Endothelial cell of umbilical vein (primary cell): Measurements from ENCODE around the gene ATG101. TPM values are rescaled to one million over a fixed set of nuclear protein-coding genes. Genes with fewer than 3 reads are reported as not detected.

Experiments used
- BruUV-seq: library from RNA; stranded (reverse); fragments of 400-500 nt; replicated peaks from 2 replicates; lab custom pipeline; 2021; lab: Mats Ljungman, UMichigan
- CTCF ChIA-PET: fragments of 300-600, 350-600 bp; sonication (Branson Sonifier 250); formaldehyde crosslinking; loops from one replicate; lab custom pipeline; 2021; ENCODE audit warnings: antibody characterized with exemption, inconsistent platforms; lab: Charles Lee
- POLR2A ChIA-PET: fragments of 300-600, 350-600 bp; sonication (Branson Sonifier 250); formaldehyde crosslinking; loops from one replicate; lab custom pipeline; 2021; ENCODE audit warnings: antibody characterized with exemption, inconsistent platforms; lab: Charles Lee
- DNase-seq: peaks from one replicate; pipeline ENCODE4 v3.0.0-alpha.2; 2011; ENCODE audit warnings: low read depth, low spot score
- FAIRE-seq: peaks from 2 replicates; lab custom pipeline; 2011; peaks lifted over from hg19 to GRCh38; lab: Jason Lieb, UNC
- H2AFZ ChIP-seq: 2 replicates; pipeline ENCODE4 v1.6.0; 2012; ENCODE audit warnings: low read depth, low read length, control low read depth, inconsistent platforms
- H3K27ac ChIP-seq: 2 replicates; pipeline ENCODE4 v1.5.1; 2011; ENCODE audit warnings: low read depth, mild to moderate bottlenecking, control low read depth, low read length, moderate library complexity; ENCODE audit not compliant: insufficient read depth
- H3K27me3 ChIP-seq, 2 experiments: 2 replicates each; pipeline versions ENCODE4 v1.6.0 to v1.6.1; 2011; ENCODE audit warnings: low read length in 2 of 2, mixed read lengths in 1 of 2; ENCODE audit not compliant: control insufficient read depth in 2 of 2, insufficient read depth in 2 of 2
- H3K36me3 ChIP-seq, 2 experiments: 2 replicates in 1 of 2; 3 replicates in 1 of 2; pipeline ENCODE4 v1.5.1; 2011; ENCODE audit warnings: low read length in 2 of 2, mild to moderate bottlenecking in 1 of 2, moderate library complexity in 1 of 2; ENCODE audit not compliant: control insufficient read depth in 2 of 2, insufficient read depth in 2 of 2; ENCODE audit errors: extremely low read depth in 1 of 2
- H3K4me1 ChIP-seq: 3 replicates; pipeline ENCODE4 v1.5.1; 2011; ENCODE audit warnings: mild to moderate bottlenecking, low read length; ENCODE audit not compliant: control insufficient read depth, insufficient read depth; ENCODE audit errors: extremely low read depth
- H3K4me2 ChIP-seq: 2 replicates; pipeline ENCODE4 v1.6.1; 2011; ENCODE audit warnings: low read length, control low read depth, mixed read lengths; ENCODE audit not compliant: insufficient read depth
- H3K4me3 ChIP-seq, 3 experiments: fragments of 200-600 bp in 1 of 3; sonication (generic), shearing (Covaris generic) in 1 of 3; replicated peaks in 1 of 3; 2 replicates each; pipeline ENCODE4 v1.5.1; 2011 to 2016; ENCODE audit warnings: control low read depth in 3 of 3, low read length in 3 of 3, mild to moderate bottlenecking in 2 of 3, inconsistent platforms in 1 of 3, low read depth in 1 of 3, moderate library complexity in 1 of 3; ENCODE audit not compliant: insufficient read depth in 1 of 3
- H3K79me2 ChIP-seq: 2 replicates; pipeline ENCODE4 v1.6.0; 2012; ENCODE audit warnings: low read length, inconsistent platforms; ENCODE audit not compliant: control insufficient read depth, insufficient read depth
- H3K9ac ChIP-seq: replicated peaks from 2 replicates; pipeline ENCODE3; 2011; ENCODE audit warnings: low read length, control low read depth; ENCODE audit not compliant: insufficient read depth; ENCODE audit errors: extremely low read depth
- H3K9me1 ChIP-seq: replicated peaks from 3 replicates; pipeline ENCODE4 v1.6.0; 2011; ENCODE audit warnings: mild to moderate bottlenecking, low read length; ENCODE audit not compliant: control insufficient read depth, insufficient read depth; ENCODE audit errors: extremely low read depth
- H3K9me3 ChIP-seq: replicated peaks from 2 replicates; pipeline ENCODE4 v1.5.1; 2012; ENCODE audit warnings: low read length, inconsistent platforms; ENCODE audit not compliant: control insufficient read depth, insufficient read depth
- H4K20me1 ChIP-seq: replicated peaks from 2 replicates; pipeline ENCODE3; 2011; ENCODE audit warnings: mild to moderate bottlenecking, low read length; ENCODE audit not compliant: control insufficient read depth, insufficient read depth; ENCODE audit errors: extremely low read depth
- CTCF ChIP-seq, 2 donors: IDR thresholded peaks; 1 replicate in 1 of 2; 2 replicates in 1 of 2; pipeline ENCODE4 v1.5.1; 2011; ENCODE audit warnings: low read length in 2 of 2, mild to moderate bottlenecking in 2 of 2, moderate library complexity in 2 of 2, control low read depth in 1 of 2, inconsistent platforms in 1 of 2, low read depth in 1 of 2; ENCODE audit not compliant: insufficient read depth in 1 of 2; ENCODE audit errors: extremely low read depth in 1 of 2
- EZH2 ChIP-seq: IDR thresholded peaks from 2 replicates; pipeline ENCODE4 v1.6.1; 2012; ENCODE audit warnings: borderline replicate concordance, low read depth, mild to moderate bottlenecking, moderate library complexity, low read length, inconsistent platforms; ENCODE audit not compliant: severe bottlenecking
- FOS ChIP-seq: IDR thresholded peaks from 2 replicates; pipeline ENCODE4 v1.6.1; 2011; ENCODE audit warnings: mild to moderate bottlenecking, low read length, moderate library complexity, borderline replicate concordance; ENCODE audit not compliant: insufficient read depth
- GATA2 ChIP-seq: IDR thresholded peaks from 2 replicates; pipeline ENCODE4 v1.7.0; 2011; ENCODE audit warnings: low read depth, mild to moderate bottlenecking, moderate library complexity, mixed read lengths, low read length; ENCODE audit not compliant: insufficient read length, insufficient read depth
- JUN ChIP-seq: IDR thresholded peaks from 2 replicates; pipeline ENCODE4 v1.6.1; 2011; ENCODE audit warnings: borderline replicate concordance, low read depth; ENCODE audit not compliant: insufficient read length, insufficient read depth
- MAX ChIP-seq: IDR thresholded peaks from 2 replicates; pipeline ENCODE4 v1.6.1; 2011; ENCODE audit not compliant: insufficient read depth, insufficient read length
- MYC ChIP-seq: IDR thresholded peaks from one replicate; pipeline ENCODE4 v1.6.1; 2011; ENCODE audit warnings: mild to moderate bottlenecking, low read depth, low read length
- POLR2A ChIP-seq: IDR thresholded peaks from 2 replicates; pipeline ENCODE4 v1.6.1; 2012; ENCODE audit warnings: low read depth, mild to moderate bottlenecking, control low read depth, low read length
- POLR2AphosphoS5 ChIP-seq: IDR thresholded peaks from 2 replicates; pipeline ENCODE4 v1.6.1; 2012; ENCODE audit warnings: low read depth, mild to moderate bottlenecking, control low read depth, low read length, moderate library complexity; ENCODE audit not compliant: insufficient read depth
- dilution Hi-C: fragments of 300-500 bp; cut with MboI; formaldehyde crosslinking; loops from one replicate; pipeline ENCODE4 v1.15.0; 2019; ENCODE audit warnings: low sequenced_read_pairs; ENCODE audit not compliant: extremely low pct_ligation_motif_present
- intact Hi-C: fragments of 100-400 bp; cut with micrococcal nuclease; formaldehyde crosslinking; loops from one replicate; pipeline ENCODE4 v1.10.0; 2022
- polyA plus RNA-seq, 4 experiments: library from polyadenylated mRNA; depleted of rRNA in 3 of 4; stranded (reverse) in 3 of 4; unstranded in 1 of 4; fragments of >200 nt; gene quantifications; 2 replicates each; pipeline versions ENCODE4 v1.2.1 to v1.2.3, GENCODE V29; 2011 to 2012; ENCODE audit warnings: missing spikeins in 1 of 4
- total RNA-seq: library from RNA; stranded (reverse); gene quantifications from 2 replicates; pipeline ENCODE4 v1.2.3, GENCODE V29; 2021

ATG101 gene
- total and polyA plus RNA-seq, 2 donors (not counting 3 experiments of a cell fraction or from before 2014, with no cell fraction given): 41.6 to 78.4 TPM

- Histone ChIP-seq H3K27ac (no peak overlapping the region), H3K9ac (no peak overlapping the region), H2AFZ (no peak overlapping the region), H3K36me3 (no peaks in the 10 kb centered on the region), H3K27me3 (no peaks in the 10 kb centered on the region), H3K79me2 (no peaks in the 10 kb centered on the region), H3K4me2 (no peak overlapping the region), H4K20me1 (no peaks in the 10 kb centered on the region), H3K4me3 (no peak overlapping the region), H3K4me1 (no peaks in the 10 kb centered on the region), H3K9me1 (no peaks in the 10 kb centered on the region), H3K9me3 (no peaks in the 10 kb centered on the region)
- no TSS peak for BruUV-seq
- FAIRE-seq (no peak), DNase-seq (no peak)
- no peak for TF ChIP-seq JUN
- no peak for TF ChIP-seq MYC
- no peak for TF ChIP-seq EZH2
- TF ChIP-seq POLR2A: no peak
- TF ChIP-seq GATA2: no peak
- intact Hi-C loops: no loop called here
- ChIA-PET CTCF (interaction anchor here (1.1 to 1.8 kb wide), 4 partner anchors 12 to 33 kb away, joined by 3 to 5 read pairs (median 5); no protein-coding TSS in a partner anchor), POLR2A (no interaction called here)
- dilution Hi-C loops: no loop called here
Measured at GRCh38 chr12:52057638-52058576, 11.9 kb upstream of the ATG101 start.

DNA sequence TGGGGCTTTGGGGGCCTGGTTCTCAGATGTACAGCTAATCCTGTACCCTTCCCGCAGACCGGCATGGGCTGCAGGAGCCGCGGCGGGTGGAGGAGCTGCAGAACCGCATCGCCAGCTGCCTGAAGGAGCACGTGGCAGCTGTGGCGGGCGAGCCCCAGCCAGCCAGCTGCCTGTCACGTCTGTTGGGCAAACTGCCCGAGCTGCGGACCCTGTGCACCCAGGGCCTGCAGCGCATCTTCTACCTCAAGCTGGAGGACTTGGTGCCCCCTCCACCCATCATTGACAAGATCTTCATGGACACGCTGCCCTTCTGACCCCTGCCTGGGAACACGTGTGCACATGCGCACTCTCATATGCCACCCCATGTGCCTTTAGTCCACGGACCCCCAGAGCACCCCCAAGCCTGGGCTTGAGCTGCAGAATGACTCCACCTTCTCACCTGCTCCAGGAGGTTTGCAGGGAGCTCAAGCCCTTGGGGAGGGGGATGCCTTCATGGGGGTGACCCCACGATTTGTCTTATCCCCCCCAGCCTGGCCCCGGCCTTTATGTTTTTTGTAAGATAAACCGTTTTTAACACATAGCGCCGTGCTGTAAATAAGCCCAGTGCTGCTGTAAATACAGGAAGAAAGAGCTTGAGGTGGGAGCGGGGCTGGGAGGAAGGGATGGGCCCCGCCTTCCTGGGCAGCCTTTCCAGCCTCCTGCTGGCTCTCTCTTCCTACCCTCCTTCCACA, 11.0 kb upstream of the ATG101 start:
- no peaks in the 10 kb centered on the region for H4K20me1 ChIP-seq
- TF ChIP-seq EZH2 (no peak), FOS (no peak), POLR2A (no peak), POLR2AphosphoS5 (no peak), JUN (no peak), MAX (no peak), CTCF (IDR thresholded peaks at IDR 0.05; ENCODE audit: extremely low read depth in 1 of 2, insufficient read depth in 1 of 2, low read depth in 1 of 2, low read length in 2 of 2) (no peak), GATA2 (no peak), MYC (no peak)
- H3K36me3 ChIP-seq: no peaks in the 10 kb centered on the region
- no peaks in the 10 kb centered on the region for H3K79me2 ChIP-seq
- no peak overlapping the region for H3K9ac ChIP-seq
- no peak overlapping the region for H3K27ac ChIP-seq
- ChIA-PET CTCF (interaction anchor here (0.8 to 2.8 kb wide), 7 partner anchors 9 to 38 kb away, joined by 3 to 15 read pairs (median 5); partner anchors contain the start of gene ATG101), POLR2A (no interaction called here)
- H3K4me2 ChIP-seq: no peak overlapping the region
- peaks cover 1% of the 10 kb centered on the region for H3K4me1 ChIP-seq
- dilution Hi-C loops: no loop called here
- intact Hi-C loops: no loop called here
- BruUV-seq: no TSS peak
- no peak overlapping the region for H3K4me3 ChIP-seq
- DNase-seq (no peak), FAIRE-seq (no peak)
- H3K9me1 ChIP-seq: no peaks in the 10 kb centered on the region
- no peaks in the 10 kb centered on the region for H3K27me3 ChIP-seq
- H3K9me3 ChIP-seq: no peaks in the 10 kb centered on the region
- H2AFZ ChIP-seq: no peak overlapping the region
